NB4 (cell line): Measurements from ENCODE around the gene SREK1IP1.

Source experiments
- POLR2A ChIP-seq: IDR thresholded peaks from 2 replicates; pipeline ENCODE4 v1.6.1; 2011; ENCODE audit warnings: mild to moderate bottlenecking; ENCODE audit not compliant: insufficient read length; ENCODE audit errors: extremely low read depth
- TF ChIP-seq, protein P1 (sequence below): IDR thresholded peaks from one replicate; pipeline ENCODE4 v1.5.1; 2012; ENCODE audit warnings: low read depth, low read length
- TF ChIP-seq, protein P2 (sequence below): IDR thresholded peaks from 2 replicates; pipeline ENCODE4 v1.6.1; 2011; ENCODE audit warnings: low read depth, low read length

DNA sequence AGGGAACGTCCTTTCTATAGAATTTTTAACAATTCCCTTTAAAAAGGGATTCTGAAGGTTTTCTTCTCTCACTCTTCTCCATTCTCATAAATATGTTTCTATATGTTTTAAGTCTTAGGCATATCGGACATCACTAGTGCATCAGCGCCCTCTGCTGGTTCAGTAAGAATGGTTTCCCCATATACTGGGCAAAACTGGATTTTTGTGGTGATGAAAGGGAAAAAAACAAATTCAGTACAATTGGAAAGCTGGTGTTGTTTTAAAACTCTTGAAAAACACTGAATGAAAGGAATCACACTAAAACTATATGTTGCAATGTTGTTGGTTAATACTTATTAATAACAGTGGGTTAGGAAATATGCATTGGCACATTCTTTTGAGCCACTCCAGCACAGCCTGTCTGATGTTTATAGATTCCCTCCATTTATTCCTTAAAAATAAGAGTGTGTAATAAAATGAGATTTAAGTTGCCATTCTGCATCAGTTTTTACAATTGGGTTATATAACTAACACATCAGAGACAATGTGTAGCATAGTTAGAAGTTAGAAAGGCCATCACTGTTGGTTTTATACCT, 16.0 kb upstream of the SREK1IP1 start:
- TF ChIP-seq, protein P1, sequence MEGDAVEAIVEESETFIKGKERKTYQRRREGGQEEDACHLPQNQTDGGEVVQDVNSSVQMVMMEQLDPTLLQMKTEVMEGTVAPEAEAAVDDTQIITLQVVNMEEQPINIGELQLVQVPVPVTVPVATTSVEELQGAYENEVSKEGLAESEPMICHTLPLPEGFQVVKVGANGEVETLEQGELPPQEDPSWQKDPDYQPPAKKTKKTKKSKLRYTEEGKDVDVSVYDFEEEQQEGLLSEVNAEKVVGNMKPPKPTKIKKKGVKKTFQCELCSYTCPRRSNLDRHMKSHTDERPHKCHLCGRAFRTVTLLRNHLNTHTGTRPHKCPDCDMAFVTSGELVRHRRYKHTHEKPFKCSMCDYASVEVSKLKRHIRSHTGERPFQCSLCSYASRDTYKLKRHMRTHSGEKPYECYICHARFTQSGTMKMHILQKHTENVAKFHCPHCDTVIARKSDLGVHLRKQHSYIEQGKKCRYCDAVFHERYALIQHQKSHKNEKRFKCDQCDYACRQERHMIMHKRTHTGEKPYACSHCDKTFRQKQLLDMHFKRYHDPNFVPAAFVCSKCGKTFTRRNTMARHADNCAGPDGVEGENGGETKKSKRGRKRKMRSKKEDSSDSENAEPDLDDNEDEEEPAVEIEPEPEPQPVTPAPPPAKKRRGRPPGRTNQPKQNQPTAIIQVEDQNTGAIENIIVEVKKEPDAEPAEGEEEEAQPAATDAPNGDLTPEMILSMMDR: peak; percentile 64
- TF ChIP-seq, protein P2, sequence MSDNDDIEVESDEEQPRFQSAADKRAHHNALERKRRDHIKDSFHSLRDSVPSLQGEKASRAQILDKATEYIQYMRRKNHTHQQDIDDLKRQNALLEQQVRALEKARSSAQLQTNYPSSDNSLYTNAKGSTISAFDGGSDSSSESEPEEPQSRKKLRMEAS: no peak
- no peak for TF ChIP-seq POLR2A
